Smooth muscle cell of trachea (primary cell): ENCODE measurements around the gene GNG14. TPM values are rescaled to one million over a fixed set of nuclear protein-coding genes. Genes with fewer than 3 reads are reported as not detected.

Experiments used
- total RNA-seq: library from RNA; depleted of rRNA; stranded (reverse); fragments of >200 nt; gene quantifications from 2 replicates; pipeline ENCODE4 v1.2.1, GENCODE V29; 2014

Gene GNG14
- not detected in 2 replicates for total RNA-seq

GRCh38 chr19:12687496-12688196 lies at the start of gene GNG14:
Gene GNG14 (plus strand): TSS chr19:12687998. CDS start chr19:12688049, 51 bp downstream.

GRCh38 chr19:12666265-12667048 lies 21.3 kb upstream of the GNG14 start, which contains the start of the genes MAN2B1 and WDR83:
Gene MAN2B1 (minus strand): TSS chr19:12666742. CDS start chr19:12666701, 41 bp downstream.
Gene WDR83 (plus strand): TSS chr19:12666807. CDS start chr19:12669791, 2,984 bp downstream.

GRCh38 chr19:12681074-12681987 lies 6.5 kb upstream of the GNG14 start, which contains the start of gene DHPS:
Gene DHPS (minus strand): TSS chr19:12681880. CDS start chr19:12681766, 114 bp downstream.

GRCh38 chr19:12696366-12697335 lies 8.9 kb downstream of the GNG14 start, which contains the start of gene FBXW9:
Gene FBXW9 (minus strand): TSS chr19:12696631. CDS start chr19:12696581, 50 bp downstream.

GRCh38 chr19:12723641-12724426 lies 36.0 kb downstream of the GNG14 start, which contains the start of gene TNPO2:
Gene TNPO2 (minus strand): TSS chr19:12723932. CDS start chr19:12720977, 2,955 bp downstream.

GRCh38 chr19:12736995-12737834 lies 49.4 kb downstream of the GNG14 start, which contains the start of gene GET3:
Gene GET3 (plus strand): TSS chr19:12737497. CDS start chr19:12737506, 9 bp downstream.

Other genes with a start within 250 kb of the GNG14 start
- gene ZNF443, start 247.0 kb upstream of the GNG14 start, total RNA-seq: 2.0 and 2.8 TPM in 2 replicates
- 3.5 and 4.1 TPM in 2 replicates for gene ZNF709, start 203.2 kb upstream of the GNG14 start, total RNA-seq
- gene ZNF564, start 136.5 kb upstream of the GNG14 start, total RNA-seq: 8.3 and 9.3 TPM in 2 replicates
- 11.7 and 12.1 TPM in 2 replicates for gene ZNF490, start 77.2 kb upstream of the GNG14 start, total RNA-seq
- gene ZNF791, start 77.1 kb upstream of the GNG14 start, total RNA-seq: 11.1 and 18.6 TPM in 2 replicates
- 34.5 and 56.2 TPM in 2 replicates for gene MAN2B1, start 21.3 kb upstream of the GNG14 start, total RNA-seq
- 10.6 and 14.4 TPM in 2 replicates for gene WDR83, start 21.2 kb upstream of the GNG14 start, total RNA-seq
- 55.3 and 56.6 TPM in 2 replicates for gene DHPS, start 6.1 kb upstream of the GNG14 start, total RNA-seq
- 4.6 and 8.3 TPM in 2 replicates for gene FBXW9, start 8.6 kb downstream of the GNG14 start, total RNA-seq
- gene TNPO2, start 35.9 kb downstream of the GNG14 start, total RNA-seq: 37.8 and 50.0 TPM in 2 replicates
- gene TRIR, start 46.7 kb downstream of the GNG14 start, total RNA-seq: 124 and 148 TPM in 2 replicates
- 93.5 and 107 TPM in 2 replicates for gene GET3, start 49.5 kb downstream of the GNG14 start, total RNA-seq
- 0.15 TPM in 1 of 2 replicates, not detected in the other for gene BEST2, start 63.8 kb downstream of the GNG14 start, total RNA-seq
- 24.9 and 28.0 TPM in 2 replicates for gene HOOK2, start 87.6 kb downstream of the GNG14 start, total RNA-seq
- 81.4 and 95.3 TPM in 2 replicates for gene JUNB, start 103.5 kb downstream of the GNG14 start, total RNA-seq
- gene PRDX2, start 113.8 kb downstream of the GNG14 start, total RNA-seq: 166 and 183 TPM in 2 replicates
- gene THSD8, start 114.1 kb downstream of the GNG14 start, total RNA-seq: 0.99 TPM in 1 of 2 replicates, not detected in the other
- gene RNASEH2A, start 118.6 kb downstream of the GNG14 start, total RNA-seq: 7.6 and 60.4 TPM in 2 replicates
- not detected in 2 replicates for gene RTBDN, start 146.6 kb downstream of the GNG14 start, total RNA-seq
- 0.15 and 3.3 TPM in 2 replicates for gene MAST1, start 150.5 kb downstream of the GNG14 start, total RNA-seq
- 22.8 and 30.9 TPM in 2 replicates for gene DNASE2, start 193.5 kb downstream of the GNG14 start, total RNA-seq
- 0.17 TPM in 1 of 2 replicates, not detected in the other for gene KLF1, start 199.2 kb downstream of the GNG14 start, total RNA-seq
- gene GCDH, start 203.2 kb downstream of the GNG14 start, total RNA-seq: 28.3 and 55.3 TPM in 2 replicates
- 0.15 TPM in 1 of 2 replicates, not detected in the other for gene SYCE2, start 231.3 kb downstream of the GNG14 start, total RNA-seq
- 46.3 and 80.1 TPM in 2 replicates for gene FARSA, start 245.7 kb downstream of the GNG14 start, total RNA-seq